IMR-90 (cell line): Measurements from ENCODE around the gene BCL11B. TPM values are rescaled to one million over a fixed set of nuclear protein-coding genes. Genes with fewer than 3 reads are reported as not detected.

Experiments
- ATAC-seq: fragments of 200-7000 bp; cut with Tn5 transposase; 2 replicates; pipeline ENCODE4 v1.9.1; 2020; ENCODE audit warnings: low read depth, mild to moderate bottlenecking, moderate library complexity
- BruUV-seq: library from RNA; stranded (reverse); fragments of 400-500 nt; replicated peaks from 2 replicates; lab custom pipeline; 2021; lab: Mats Ljungman, UMichigan
- CTCF ChIA-PET: fragments of 300-600 bp; formaldehyde crosslinking; extraction: SDS; loops from one replicate; lab custom pipeline; 2021; ENCODE audit warnings: antibody characterized with exemption; lab: Yijun Ruan, JAX
- POLR2A ChIA-PET: fragments of 300-600 bp; sonication (Branson Sonifier 250); formaldehyde crosslinking; loops from one replicate; lab custom pipeline; 2022; ENCODE audit warnings: antibody characterized with exemption; ENCODE audit not compliant: unreplicated experiment; lab: Charles Lee
- DNase-seq: peaks from one replicate; pipeline ENCODE4 v3.0.0; 2013
- H2AFZ ChIP-seq: replicated peaks from 2 replicates; pipeline ENCODE3; 2013; ENCODE audit warnings: low read length, mild to moderate bottlenecking; ENCODE audit not compliant: poor library complexity
- H2AK5ac ChIP-seq: 2 replicates; pipeline ENCODE4 v1.6.1; 2013; ENCODE audit warnings: low read depth, low read length, inconsistent platforms
- H2AK9ac ChIP-seq: replicated peaks from 2 replicates; pipeline ENCODE3; 2013; ENCODE audit warnings: mild to moderate bottlenecking, low read depth, low read length, moderate library complexity; ENCODE audit not compliant: poor library complexity
- H2BK120ac ChIP-seq: 2 replicates; pipeline ENCODE4 v1.6.1; 2013; ENCODE audit warnings: low read depth, low read length, inconsistent platforms
- H2BK15ac ChIP-seq: 3 replicates; pipeline ENCODE4 v1.6.1; 2013; ENCODE audit warnings: low read depth, low read length, inconsistent platforms
- H2BK20ac ChIP-seq: 2 replicates; pipeline ENCODE4 v1.6.1; 2013; ENCODE audit warnings: low read depth, mild to moderate bottlenecking, inconsistent platforms, low read length, moderate library complexity
- H2BK5ac ChIP-seq: 2 replicates; pipeline ENCODE4 v1.6.1; 2013; ENCODE audit warnings: mild to moderate bottlenecking, low read depth, low read length, inconsistent platforms; ENCODE audit not compliant: poor library complexity, severe bottlenecking
- H3K14ac ChIP-seq: replicated peaks from 2 replicates; pipeline ENCODE4 v1.6.1; 2013; ENCODE audit warnings: low read depth, low read length, inconsistent platforms
- H3K18ac ChIP-seq: 2 replicates; pipeline ENCODE4 v1.6.1; 2013; ENCODE audit warnings: low read depth, low read length, control low read depth
- H3K23ac ChIP-seq: 2 replicates; pipeline ENCODE4 v1.6.1; 2013; ENCODE audit warnings: low read depth, low read length, inconsistent platforms
- H3K27ac ChIP-seq: 2 replicates; pipeline ENCODE4 v1.5.1; 2013; ENCODE audit warnings: mild to moderate bottlenecking, control low read depth, low read length; ENCODE audit not compliant: insufficient read depth
- H3K27me3 ChIP-seq: 2 replicates; pipeline ENCODE4 v1.6.1; 2013; ENCODE audit warnings: low read length; ENCODE audit not compliant: control insufficient read depth, insufficient read depth
- H3K36me3 ChIP-seq: 2 replicates; pipeline ENCODE4 v1.6.1; 2013; ENCODE audit warnings: low read length, mixed read lengths; ENCODE audit not compliant: control insufficient read depth, insufficient read depth
- H3K4ac ChIP-seq: 2 replicates; pipeline ENCODE4 v1.6.1; 2013; ENCODE audit warnings: low read depth, low read length, inconsistent platforms
- H3K4me1 ChIP-seq: 2 replicates; pipeline ENCODE4 v1.6.1; 2013; ENCODE audit warnings: low read length, mixed read lengths; ENCODE audit not compliant: control insufficient read depth, insufficient read depth
- H3K4me2 ChIP-seq: 2 replicates; pipeline ENCODE4 v1.6.1; 2013; ENCODE audit warnings: low read depth, mild to moderate bottlenecking, control low read depth, low read length, moderate library complexity
- H3K4me3 ChIP-seq: 2 replicates; pipeline ENCODE4 v1.5.1; 2013; ENCODE audit warnings: low read depth, mild to moderate bottlenecking, control low read depth, low read length, moderate library complexity; ENCODE audit not compliant: insufficient read depth
- H3K56ac ChIP-seq: 2 replicates; pipeline ENCODE4 v1.6.1; 2013; ENCODE audit warnings: low read length, inconsistent platforms; ENCODE audit not compliant: insufficient read depth; ENCODE audit errors: extremely low read depth
- H3K79me1 ChIP-seq, 2 experiments: 2 replicates each; pipeline ENCODE4 v1.6.1; 2013; ENCODE audit warnings: low read length in 2 of 2, inconsistent platforms in 1 of 2, low read depth in 1 of 2
- H3K9ac ChIP-seq: 2 replicates; pipeline ENCODE4 v1.6.1; 2013; ENCODE audit warnings: low read depth, low read length, control low read depth
- H3K9me1 ChIP-seq: 2 replicates; pipeline ENCODE4 v1.6.1; 2013; ENCODE audit warnings: low read length, inconsistent platforms; ENCODE audit not compliant: insufficient read depth
- H3K9me3 ChIP-seq: 2 replicates; pipeline ENCODE4 v1.6.1; 2013; ENCODE audit warnings: low read length; ENCODE audit not compliant: control insufficient read depth, insufficient read depth
- H4K20me1 ChIP-seq: 2 replicates; pipeline ENCODE4 v1.6.1; 2013; ENCODE audit warnings: low read length, inconsistent platforms; ENCODE audit not compliant: insufficient read depth
- H4K5ac ChIP-seq: 2 replicates; pipeline ENCODE4 v1.6.1; 2013; ENCODE audit warnings: mild to moderate bottlenecking, low read depth, low read length, control low read depth
- H4K8ac ChIP-seq, 2 experiments: 2 replicates each; pipeline ENCODE4 v1.6.1; 2013; ENCODE audit warnings: low read depth in 2 of 2, low read length in 2 of 2, control low read depth in 1 of 2, inconsistent platforms in 1 of 2
- H4K91ac ChIP-seq: 2 replicates; pipeline ENCODE4 v1.6.1; 2013; ENCODE audit warnings: low read depth, low read length, inconsistent platforms; ENCODE audit not compliant: insufficient read depth
- BHLHE40 ChIP-seq: fragments of 150-350 bp; IDR thresholded peaks from 2 replicates; pipeline ENCODE4 v1.6.1; 2016; ENCODE audit warnings: mild to moderate bottlenecking, low read depth, low read length
- CEBPB ChIP-seq: IDR thresholded peaks from 2 replicates; pipeline ENCODE4 v1.6.1; 2012; ENCODE audit warnings: low read depth, low read length, improper control_type of control experiment
- CHD1 ChIP-seq: IDR thresholded peaks from 2 replicates; pipeline ENCODE4 v1.6.1; 2012; ENCODE audit warnings: low read depth, low read length, improper control_type of control experiment
- CTCF ChIP-seq: conservative IDR thresholded peaks from 2 replicates; pipeline ENCODE4 v1.5.1; 2012; ENCODE audit warnings: mild to moderate bottlenecking, low read depth, low read length, improper control_type of control experiment
- ELK1 ChIP-seq: fragments of 150-350 bp; IDR thresholded peaks from 2 replicates; pipeline ENCODE4 v1.6.1; 2016; ENCODE audit warnings: low read depth, mild to moderate bottlenecking, low read length, moderate library complexity, borderline replicate concordance
- FOS ChIP-seq: fragments of 150-350 bp; IDR thresholded peaks from 2 replicates; pipeline ENCODE4 v1.6.1; 2016; ENCODE audit warnings: low read depth, low read length
- MAFK ChIP-seq: IDR thresholded peaks from 2 replicates; pipeline ENCODE4 v1.6.1; 2012; ENCODE audit warnings: low read depth, low read length, improper control_type of control experiment
- MAZ ChIP-seq: IDR thresholded peaks from 2 replicates; pipeline ENCODE4 v1.6.1; 2012; ENCODE audit warnings: low read depth, mild to moderate bottlenecking, low read length, improper control_type of control experiment, moderate library complexity, borderline replicate concordance
- POLR2A ChIP-seq: IDR thresholded peaks from 2 replicates; pipeline ENCODE4 v1.6.1; 2012; ENCODE audit warnings: mild to moderate bottlenecking, low read depth, low read length
- RAD21 ChIP-seq: IDR thresholded peaks from 2 replicates; pipeline ENCODE4 v1.6.1; 2012; ENCODE audit warnings: low read length, improper control_type of control experiment
- RCOR1 ChIP-seq: IDR thresholded peaks from 2 replicates; pipeline ENCODE4 v1.6.1; 2012; ENCODE audit warnings: mild to moderate bottlenecking, low read length, improper control_type of control experiment; ENCODE audit not compliant: insufficient replicate concordance
- RFX5 ChIP-seq: IDR thresholded peaks from 2 replicates; pipeline ENCODE4 v1.8.0; 2012; ENCODE audit warnings: low read depth, mild to moderate bottlenecking, low read length, moderate library complexity
- SMC3 ChIP-seq: fragments of 150-350 bp; IDR thresholded peaks from 2 replicates; pipeline ENCODE4 v1.6.1; 2016; ENCODE audit warnings: low read depth, mild to moderate bottlenecking, antibody characterized with exemption, low read length, moderate library complexity
- USF2 ChIP-seq: fragments of 150-350 bp; IDR thresholded peaks from 2 replicates; pipeline ENCODE4 v1.6.1; 2017; ENCODE audit warnings: mild to moderate bottlenecking, antibody characterized with exemption, low read length, low read depth
- WGBS, 2 experiments: methylation state at CpG; one replicate each; pipeline versions ENCODE4 v1.1.5 to v1.1.7; 2013; ENCODE audit warnings: missing lambda C conversion rate in 2 of 2; ENCODE audit not compliant: insufficient read length in 1 of 2; ENCODE audit errors: extremely low coverage in 2 of 2; 5-methylcytosine and 5-hydroxymethylcytosine counted together
- dilution Hi-C: fragments of 300-500 bp; cut with HindIII; formaldehyde crosslinking; loops from one replicate; pipeline ENCODE4 v1.14.3; 2018; ENCODE audit warnings: low sequenced_read_pairs; ENCODE audit not compliant: unreplicated experiment
- in situ Hi-C: fragments of 300-500 bp; cut with MboI; formaldehyde crosslinking; loops from 3 replicates; pipeline ENCODE4 v1.14.3; 2019; ENCODE audit warnings: low sequenced_read_pairs, inconsistent platforms, mixed read lengths
- intact Hi-C: fragments of 100-400 bp; cut with micrococcal nuclease; formaldehyde crosslinking; loops from 2 replicates; pipeline ENCODE4 v1.10.0; 2022
- polyA plus RNA-seq, 3 experiments: library from polyadenylated mRNA; depleted of rRNA; stranded (reverse); fragments of >200 nt; gene quantifications; 2 replicates each; pipeline ENCODE4 v1.2.3, GENCODE V29; 2012; ENCODE audit warnings: low replicate concordance in 1 of 3
- total RNA-seq: library from RNA; depleted of rRNA; stranded (reverse); fragments of >200 nt; gene quantifications from 2 replicates; pipeline ENCODE4 v1.2.3, GENCODE V29; 2012

The BCL11B gene
- total and polyA plus RNA-seq, 2 of the 4 experiments (the other 2 are of a cell fraction), result under 0.01 TPM; not detected in 1

- POLR2A ChIA-PET, result no interaction called here
- H4K91ac ChIP-seq, result no peak overlapping the region
- H2AK9ac ChIP-seq, result no peak overlapping the region
- no peaks in the 10 kb centered on the region for H3K79me1 ChIP-seq
- H3K9ac ChIP-seq, result no peak overlapping the region
- no peak overlapping the region for H4K8ac ChIP-seq
- H3K4ac ChIP-seq, result no peak overlapping the region
- H2AK5ac ChIP-seq, result no peak overlapping the region
- H3K4me3 ChIP-seq, result peak overlapping the region; percentile 15; the same call in 1 of the 2 replicates
- no peaks in the 10 kb centered on the region for H3K9me3 ChIP-seq
- H2AFZ ChIP-seq, result peak overlapping the region; percentile 82
- H2BK5ac ChIP-seq, result no peak overlapping the region
- no peak overlapping the region for H4K5ac ChIP-seq
- H3K9me1 ChIP-seq, result no peaks in the 10 kb centered on the region
- ATAC-seq (peak; percentile 76), DNase-seq (peak; percentile 37)
- peaks cover 1% of the 10 kb centered on the region; the same call in 1 of the 2 replicates for H3K4me1 ChIP-seq
- BruUV-seq, result no TSS peak
- H3K4me2 ChIP-seq, result peak overlapping the region; percentile 4; the same call in 1 of the 2 replicates
- no peaks in the 10 kb centered on the region for H3K36me3 ChIP-seq
- H3K27me3 ChIP-seq, result peaks cover 53% of the 10 kb centered on the region
- H2BK120ac ChIP-seq, result no peak overlapping the region
- no peak overlapping the region for H3K56ac ChIP-seq
- no peak overlapping the region for H3K27ac ChIP-seq
- H2BK20ac ChIP-seq, result no peak overlapping the region
- H3K23ac ChIP-seq, result no peak overlapping the region
- in situ Hi-C loops (no loop called here), dilution Hi-C loops (no loop called here), intact Hi-C loops (no loop called here)
- no peak overlapping the region for H2BK15ac ChIP-seq
- no peak overlapping the region for H3K14ac ChIP-seq
- CTCF ChIA-PET, result no interaction called here
- 1% methylated on average over 30 of the region's 69 CpGs; no CpG with 5 or more reads in 1 of the 2 experiments for WGBS, 2 experiments
- H4K20me1 ChIP-seq, result no peaks in the 10 kb centered on the region
- no peak overlapping the region for H3K18ac ChIP-seq
- no peak for TF ChIP-seq RCOR1
- TF ChIP-seq CTCF, result 0 out of 2 replicates have a peak, but pooled peaks have one; percentile 6
- no peak for TF ChIP-seq ELK1
- TF ChIP-seq SMC3, result no peak
- no peak for TF ChIP-seq CEBPB
- TF ChIP-seq USF2, result no peak
- TF ChIP-seq MAFK, result no peak
- no peak for TF ChIP-seq FOS
- TF ChIP-seq CHD1, result no peak
- TF ChIP-seq BHLHE40, result 0 out of 2 replicates have a peak, but pooled peaks have one; percentile 15
- TF ChIP-seq RFX5, result no peak
- TF ChIP-seq MAZ, result no peak
- no peak; the same call in 1 of the 2 replicates for TF ChIP-seq RAD21
- TF ChIP-seq POLR2A, result no peak
Observed at GRCh38 chr14:99274346-99275221, 2.6 kb upstream of the BCL11B start.
